Measurements from ENCODE around the gene ZFP36L1.

Gene ZFP36L1

DNA sequence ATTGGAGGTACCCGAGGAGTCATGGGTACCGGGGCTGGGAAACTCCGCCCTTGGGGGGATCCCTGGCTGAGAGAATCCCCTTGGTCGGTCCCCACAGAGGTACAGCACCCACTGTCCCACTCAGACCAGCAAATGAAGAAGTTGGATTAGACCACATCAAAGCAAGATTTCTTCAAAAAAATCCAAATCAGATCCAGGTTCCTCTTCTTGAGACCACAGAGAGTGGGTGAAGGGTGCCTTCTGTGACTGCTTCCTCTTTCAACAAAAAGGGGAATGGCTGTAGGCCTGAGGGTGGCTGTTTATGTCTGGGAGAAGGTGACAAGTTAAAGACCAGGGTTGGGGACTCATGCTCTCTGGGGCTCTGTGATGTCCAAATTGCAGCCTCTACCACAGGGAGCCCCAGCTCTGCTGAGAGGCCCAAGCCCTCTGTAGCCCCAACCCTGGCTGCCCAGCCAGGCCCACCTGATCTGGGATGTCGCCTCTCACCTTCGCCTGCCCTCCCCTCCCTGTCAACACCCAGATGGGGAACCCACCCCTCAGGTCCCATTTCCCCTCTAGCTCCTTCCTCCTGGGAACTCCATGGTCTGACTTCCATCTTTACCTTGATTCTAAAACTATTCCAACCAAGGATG lies 50.9 kb downstream of the ZFP36L1 start:
- DNase-seq (ENCODE audit: low read depth in 1 of 2, low spot score in 1 of 2), result no peak

DNA sequence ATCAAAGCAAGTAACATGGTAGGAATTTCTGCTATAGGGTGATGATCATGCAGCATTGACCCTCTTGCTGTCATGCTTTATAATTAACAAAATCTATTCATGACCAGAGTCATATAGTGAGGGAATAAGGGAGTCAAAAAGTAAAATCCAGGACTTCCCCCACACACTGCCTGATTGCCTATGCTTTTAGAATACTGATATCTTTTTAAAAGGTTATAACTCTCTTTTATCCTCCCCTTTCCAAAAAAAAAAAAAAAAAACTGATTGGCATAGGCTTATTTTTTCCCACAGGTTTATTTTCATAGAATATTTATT lies 51.4 kb downstream of the ZFP36L1 start:
- DNase-seq (ENCODE audit: low read depth in 1 of 2, low spot score in 1 of 2), result no peak

DNA sequence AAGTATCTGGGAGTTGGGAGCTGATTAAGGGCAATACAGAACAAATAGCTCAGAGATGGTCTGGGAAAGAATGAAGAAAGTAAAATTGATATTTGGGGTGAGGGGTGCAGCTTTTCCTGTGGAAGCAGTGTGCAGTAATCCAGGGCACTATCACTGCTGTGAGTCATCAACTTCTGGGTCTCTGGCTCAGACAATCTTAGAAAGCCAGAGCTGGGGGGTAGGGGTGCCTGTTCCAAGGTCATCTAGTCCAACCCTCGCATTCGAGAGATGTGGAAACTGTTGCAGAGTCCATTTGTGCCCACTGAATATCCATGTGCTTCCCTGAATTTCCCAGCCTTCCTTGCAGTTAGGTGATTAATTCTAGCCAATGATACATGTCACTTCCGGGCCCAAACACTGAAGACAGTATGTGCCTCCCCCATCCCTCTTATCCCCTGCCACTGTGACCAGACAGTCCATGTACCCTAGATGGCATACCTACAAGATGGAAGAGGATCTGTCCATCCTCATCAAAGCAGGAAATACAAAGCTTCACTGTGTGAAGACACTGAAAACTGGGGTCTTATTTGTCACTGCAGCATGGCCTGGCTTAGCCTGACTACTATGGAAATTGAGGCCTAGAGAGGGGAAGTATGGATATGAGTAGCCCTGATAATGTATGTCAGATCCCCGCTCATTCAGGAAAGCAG lies 51.9 kb downstream of the ZFP36L1 start:
- no peak for DNase-seq (ENCODE audit: low read depth in 1 of 2, low spot score in 1 of 2)

DNA sequence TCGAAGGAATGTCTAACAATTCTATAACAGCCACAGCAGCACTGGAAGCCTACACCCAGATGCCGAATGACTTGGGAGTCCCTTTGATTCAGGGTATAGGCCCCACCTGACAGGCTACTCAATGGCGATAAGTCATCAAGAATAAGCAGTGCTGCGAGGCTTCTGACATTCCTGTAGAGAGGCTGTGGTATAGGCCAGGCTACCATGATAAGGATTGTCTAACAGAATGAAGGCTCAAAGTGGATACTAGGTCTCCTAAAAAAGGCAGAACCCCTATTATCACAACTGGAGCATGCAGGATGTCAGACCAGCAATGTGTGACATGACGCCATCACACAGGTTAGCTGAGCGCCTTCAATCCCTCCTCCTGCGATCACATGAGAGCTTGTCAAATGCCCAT lies 53.2 kb downstream of the ZFP36L1 start:
- no peak for DNase-seq (ENCODE audit: low read depth in 1 of 2, low spot score in 1 of 2)

DNA sequence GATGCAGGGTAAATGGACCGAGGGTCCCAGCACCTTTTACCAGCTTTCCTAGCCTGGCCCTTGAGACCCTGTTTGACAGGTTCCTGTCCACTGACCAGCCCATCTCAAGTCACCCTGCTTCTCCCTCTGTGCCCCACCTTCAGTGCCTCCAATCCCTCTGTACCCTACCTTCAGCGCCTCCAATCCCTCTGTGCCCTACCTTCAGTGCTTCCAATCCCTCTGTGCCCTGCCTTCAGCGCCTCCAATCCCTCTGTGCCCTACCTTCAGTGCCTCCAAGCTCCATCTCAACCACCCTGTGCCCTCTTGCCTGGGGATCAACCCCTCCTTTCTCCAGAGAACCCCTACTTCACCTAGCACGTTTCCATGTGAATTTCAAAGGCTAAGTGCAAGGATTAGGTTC lies 54.3 kb downstream of the ZFP36L1 start:
- DNase-seq (ENCODE audit: low read depth in 1 of 2, low spot score in 1 of 2), result no peak

Data from activated T-helper 1 cell treated with anti-CD3 and anti-CD28 coated beads, Interleukin-2, amount 50 U/mL, for 16 hours (primary cell).